ENCODE results near the gene LRRC1. TPM values are rescaled to one million over a fixed set of nuclear protein-coding genes. Genes with fewer than 3 reads are reported as not detected.

Gene LRRC1
- total and polyA plus RNA-seq, 8 donors = 2.9 to 50.4 (median 12.2) TPM

- no peak for DNase-seq
- intact Hi-C loops (cut with DNase I; ENCODE audit: low total_unique reads) = no loop called here
- 78 to 98% (median 91%) methylated on average over 7 of the region's 7 CpGs for WGBS, 5 donors
These were observed 51.4 kb downstream of the LRRC1 start for GRCh38 chr6:53846250-53846649.

GRCh38 chr6:53847796-53848314 lies 53.0 kb downstream of the LRRC1 start:
- DNase-seq = no peak
- WGBS, 5 donors = 60 to 92% (median 81%) methylated on average over 4 of the region's 4 CpGs
- Histone ChIP-seq H3K4me3 (no peak overlapping the region), H3K4me1 (peaks cover 0 to 5% (median 0%) of the 10 kb centered on the region in 4 donors), H3K27me3 (no peaks in the 10 kb centered on the region), H3K36me3 (peaks cover 0 to under 1% (median 0%) of the 10 kb centered on the region in 4 donors), H3K9me3 (no peaks in the 10 kb centered on the region), H3K27ac (no peak overlapping the region)
- TF ChIP-seq EP300 (IDR thresholded peaks at IDR 0.05) = no peak
- intact Hi-C loops (cut with DNase I; ENCODE audit: low total_unique reads) = no loop called here

More at GRCh38 chr6:53846250-53846649, 51.4 kb downstream of the LRRC1 start:
- Histone ChIP-seq H3K36me3 (peaks cover 0 to 5% (median 0%) of the 10 kb centered on the region in 4 donors), H3K4me3 (no peak overlapping the region), H3K4me1 (peaks cover 0 to 5% (median 0%) of the 10 kb centered on the region in 4 donors), H3K27me3 (no peaks in the 10 kb centered on the region), H3K9me3 (no peaks in the 10 kb centered on the region), H3K27ac (no peak overlapping the region)
- TF ChIP-seq EP300 (IDR thresholded peaks at IDR 0.05) (no peak), CTCF (IDR thresholded peaks at IDR 0.05) (no peak), POLR2AphosphoS5 (IDR thresholded peaks at IDR 0.05) (no peak), POLR2A (IDR thresholded peaks at IDR 0.05) (no peak)

GRCh38 chr6:53850527-53850926 lies 55.7 kb downstream of the LRRC1 start:
- no peaks in the 10 kb centered on the region for H3K9me3 ChIP-seq
- no peak for TF ChIP-seq EP300 (IDR thresholded peaks at IDR 0.05)
- no peak for TF ChIP-seq POLR2A (IDR thresholded peaks at IDR 0.05)
- TF ChIP-seq CTCF (IDR thresholded peaks at IDR 0.05) = no peak
- TF ChIP-seq POLR2AphosphoS5 (IDR thresholded peaks at IDR 0.05) = no peak
- H3K27ac ChIP-seq = no peak overlapping the region
- intact Hi-C loops (cut with DNase I; ENCODE audit: low total_unique reads) = no loop called here
- H3K36me3 ChIP-seq = no peaks in the 10 kb centered on the region
- no peaks in the 10 kb centered on the region for H3K27me3 ChIP-seq
- no peak for DNase-seq
- 83 to 93% (median 91%) methylated on average over 2 of the region's 2 CpGs for WGBS, 5 donors
- H3K4me3 ChIP-seq = no peak overlapping the region
- H3K4me1 ChIP-seq = peaks cover 5 to 24% (median 15%) of the 10 kb centered on the region in 4 donors

- H3K27ac ChIP-seq = no peak overlapping the region
- WGBS, 5 donors = 87 to 97% (median 89%) methylated on average over 2 of the region's 2 CpGs
- no peaks in the 10 kb centered on the region for H3K27me3 ChIP-seq
- intact Hi-C loops (cut with DNase I; ENCODE audit: low total_unique reads) = no loop called here
- H3K9me3 ChIP-seq = no peaks in the 10 kb centered on the region
- no peak overlapping the region for H3K4me3 ChIP-seq
- no peak for DNase-seq
- peaks cover 5 to 34% (median 21%) of the 10 kb centered on the region in 4 donors for H3K4me1 ChIP-seq
- TF ChIP-seq EP300 (IDR thresholded peaks at IDR 0.05) = no peak
- no peak for TF ChIP-seq POLR2A (IDR thresholded peaks at IDR 0.05)
- no peaks in the 10 kb centered on the region for H3K36me3 ChIP-seq
These were observed 56.8 kb downstream of the LRRC1 start for GRCh38 chr6:53851561-53851960.

GRCh38 chr6:53852805-53853204 lies 58.0 kb downstream of the LRRC1 start:
- H3K27me3 ChIP-seq = no peaks in the 10 kb centered on the region
- DNase-seq = no peak
- TF ChIP-seq EP300 (IDR thresholded peaks at IDR 0.05) = no peak
- TF ChIP-seq POLR2AphosphoS5 (IDR thresholded peaks at IDR 0.05) = no peak
- no peak for TF ChIP-seq CTCF (IDR thresholded peaks at IDR 0.05)
- no peak for TF ChIP-seq POLR2A (IDR thresholded peaks at IDR 0.05)
- WGBS, 5 donors = 74 to 96% (median 89%) methylated on average over 2 of the region's 2 CpGs
- intact Hi-C loops (cut with DNase I; ENCODE audit: low total_unique reads) = no loop called here
- H3K27ac ChIP-seq = no peak overlapping the region
- H3K4me3 ChIP-seq = no peak overlapping the region
- no peaks in the 10 kb centered on the region for H3K9me3 ChIP-seq
- H3K4me1 ChIP-seq = peaks cover 5 to 47% (median 27%) of the 10 kb centered on the region in 4 donors
- no peaks in the 10 kb centered on the region for H3K36me3 ChIP-seq
